HG02759 (cell line): ENCODE results near the gene ZNF234.
"Not testable (repeated sequence)": the region's sequence is repeated elsewhere in the genome, so short reads cannot be mapped to it uniquely, and the experiment has no call there.

Source experiments
- ATAC-seq: cut with Tn5 transposase; IDR thresholded peaks from one replicate; pipeline ENCODE4 v1.9.1; 2021; ENCODE audit warnings: mild to moderate bottlenecking, moderate library complexity; ENCODE audit not compliant: unreplicated experiment

Gene ZNF234

GRCh38 chr19:44141191-44142058 is at the start of gene ZNF234:
ZNF234 (plus strand) TSS chr19:44141554; CDS start chr19:44144633, 3,079 bp downstream.
- ATAC-seq, result peak; percentile 94

- no peak for ATAC-seq
Observed at GRCh38 chr19:44092108-44092507, 49.2 kb upstream of the ZNF234 start.

GRCh38 chr19:44093931-44094765 is 47.2 kb upstream of the ZNF234 start, which contains the start of gene ZNF224:
ZNF224 (plus strand) TSS chr19:44094361; CDS start chr19:44097874, 3,513 bp downstream.
- peak; percentile 85 for ATAC-seq

GRCh38 chr19:44107751-44108150 is 33.6 kb upstream of the ZNF234 start:
- ATAC-seq, result no peak

GRCh38 chr19:44109458-44109857 is 31.9 kb upstream of the ZNF234 start:
- no peak for ATAC-seq

GRCh38 chr19:44111910-44112463 is 29.4 kb upstream of the ZNF234 start:
- ATAC-seq, result no peak

- peak; percentile 18 for ATAC-seq
Observed at GRCh38 chr19:44112802-44113137, 28.6 kb upstream of the ZNF234 start.

- ATAC-seq, result peak; percentile 94
Observed at GRCh38 chr19:44113138-44113783, 28.1 kb upstream of the ZNF234 start, which contains the start of gene ZNF225. ZNF225 (plus strand) TSS chr19:44113399; CDS start chr19:44115828, 2,429 bp downstream.

- ATAC-seq, result no peak
Observed at GRCh38 chr19:44113784-44114390, 27.5 kb upstream of the ZNF234 start.

GRCh38 chr19:44121162-44121561 is 20.2 kb upstream of the ZNF234 start:
- not testable (repeated sequence) for ATAC-seq

GRCh38 chr19:44131955-44132354 is 9.4 kb upstream of the ZNF234 start:
- ATAC-seq, result no peak

- no peak for ATAC-seq
Observed at GRCh38 chr19:44142059-44142433, 692 bp downstream of the ZNF234 start.

- ATAC-seq, result no peak
Observed at GRCh38 chr19:44149776-44150175, 8.4 kb downstream of the ZNF234 start.

GRCh38 chr19:44151491-44151890 is 10.1 kb downstream of the ZNF234 start:
- ATAC-seq, result no peak

- no peak for ATAC-seq
Observed at GRCh38 chr19:44156475-44156874, 15.1 kb downstream of the ZNF234 start.

GRCh38 chr19:44163789-44164188 is 22.4 kb downstream of the ZNF234 start:
- ATAC-seq, result no peak

GRCh38 chr19:44164327-44164672 is 22.9 kb downstream of the ZNF234 start:
- ATAC-seq, result no peak

- ATAC-seq, result peak; percentile 92
Observed at GRCh38 chr19:44164673-44165512, 23.5 kb downstream of the ZNF234 start, which contains the start of gene ZNF226. ZNF226 (plus strand) TSS chr19:44165100; CDS start chr19:44170081, 4,981 bp downstream.

- ATAC-seq, result not testable (repeated sequence)
Observed at GRCh38 chr19:44170660-44171059, 29.3 kb downstream of the ZNF234 start.
